Stomach (tissue), 9 donors: ENCODE data around the gene NDUFV1. TPM values are rescaled to one million over a fixed set of nuclear protein-coding genes. Genes with fewer than 3 reads are reported as not detected.
"Not testable (repeated sequence)": the region's sequence is repeated elsewhere in the genome, so short reads cannot be mapped to it uniquely, and the experiment has no call there.

Experiments
- DNase-seq, 2 donors: peaks; one replicate each; pipeline versions ENCODE4 v3.0.0 to v3.0.0-alpha.2; 2013 to 2019
- H3K27ac ChIP-seq, 5 donors: fragments of 200-600 bp in 4 of 5; sonication (generic) in 4 of 5; one replicate each; pipeline ENCODE4 v1.5.1; 2013 to 2019; ENCODE audit warnings: mild to moderate bottlenecking in 1 of 5, moderate library complexity in 1 of 5
- H3K27me3 ChIP-seq, 3 donors: fragments of 200-600 bp; sonication (generic); one replicate each; pipeline ENCODE4 v1.5.1; 2017 to 2019; ENCODE audit warnings: mixed run types in 1 of 3
- H3K36me3 ChIP-seq, 4 donors: fragments of 200-600 bp; sonication (generic); 1 replicate in 3 of 4; 2 replicates in 1 of 4; pipeline ENCODE4 v1.5.1; 2016 to 2019
- H3K4me1 ChIP-seq, 4 donors: fragments of 200-600 bp; sonication (generic); one replicate each; pipeline ENCODE4 v1.5.1; 2016 to 2019
- H3K4me3 ChIP-seq, 4 donors: fragments of 200-600 bp; sonication (generic) in 3 of 4; one replicate each; pipeline ENCODE4 v1.5.1; 2016 to 2019; ENCODE audit warnings: mild to moderate bottlenecking in 1 of 4
- H3K9me3 ChIP-seq, 4 donors: fragments of 200-600 bp; sonication (generic); one replicate each; pipeline ENCODE4 v1.5.1; 2016 to 2019
- CTCF ChIP-seq, 7 experiments: fragments of 450-650 bp in 4 of 7; fragments of 200-600 bp in 3 of 7; sonication (generic) in 3 of 7; IDR thresholded peaks; one replicate each; pipeline ENCODE4 v1.5.1; 2016 to 2019; ENCODE audit warnings: antibody characterized with exemption in 7 of 7, control low read depth in 2 of 7, mild to moderate bottlenecking in 1 of 7
- EP300 ChIP-seq: sonication (generic); formaldehyde crosslinking; IDR thresholded peaks from one replicate; pipeline ENCODE4 v1.6.1; 2017; ENCODE audit warnings: antibody characterized with exemption
- POLR2A ChIP-seq, 4 donors: fragments of 450-650 bp; IDR thresholded peaks; one replicate each; pipeline ENCODE4 v1.6.1; 2016; ENCODE audit warnings: antibody characterized with exemption in 4 of 4, control low read depth in 2 of 4, mild to moderate bottlenecking in 1 of 4, moderate library complexity in 1 of 4
- POLR2AphosphoS5 ChIP-seq, 3 donors: sonication (generic); formaldehyde crosslinking; IDR thresholded peaks; one replicate each; pipeline ENCODE4 v1.6.1; 2016; ENCODE audit warnings: antibody characterized with exemption in 3 of 3
- WGBS, 5 donors: extraction: QIAGEN DNeasy Blood & Tissue Kit in 3 of 5; methylation state at CpG; one replicate each; pipeline versions ENCODE4 v1.1.5 to v1.1.7; 2013 to 2018; 5-methylcytosine and 5-hydroxymethylcytosine counted together
- intact Hi-C: fragments of 100-400 bp; cut with DNase I; formaldehyde crosslinking; loops from one replicate; pipeline ENCODE4 v1.15.1; 2023; ENCODE audit warnings: low total_unique reads
- polyA plus RNA-seq, 3 donors: library from polyadenylated mRNA; stranded (reverse); fragments of 200-250 nt; gene quantifications; one replicate each; pipeline ENCODE4 v1.2.3, GENCODE V29; 2013
- total RNA-seq, 5 donors: library from RNA; depleted of rRNA; stranded (reverse); fragments of >200 nt; gene quantifications; one replicate each; pipeline versions ENCODE4 v1.1.0 to v1.2.3, GENCODE V29; 2014 to 2016
- donor health status: healthy with polysubstance abuse.
- donor health status: Bipolar disorder and iron deficiency.
- donor health status: healthy.

Gene NDUFV1
- total and polyA plus RNA-seq, 8 donors, result 148 to 806 (median 200) TPM

- Histone ChIP-seq H3K36me3 (no peaks in the 10 kb centered on the region), H3K4me1 (peaks cover 0 to 32% (median 15%) of the 10 kb centered on the region in 4 donors), H3K9me3 (no peaks in the 10 kb centered on the region), H3K27ac (no peak overlapping the region), H3K27me3 (peaks cover 0 to 8% (median 0%) of the 10 kb centered on the region in 3 donors), H3K4me3 (no peak overlapping the region)
- intact Hi-C loops, result no loop called here
- TF ChIP-seq POLR2AphosphoS5 (IDR thresholded peaks at IDR 0.05) (no peak), CTCF (IDR thresholded peaks at IDR 0.05) (no peak), EP300 (no peak), POLR2A (IDR thresholded peaks at IDR 0.05) (no peak)
- WGBS, 5 donors, result 69 to 86% (median 75%) methylated on average over 10 of the region's 10 CpGs
- DNase-seq, result no peak
These were observed 43.6 kb upstream of the NDUFV1 start for GRCh38 chr11:67562963-67563704.

DNA sequence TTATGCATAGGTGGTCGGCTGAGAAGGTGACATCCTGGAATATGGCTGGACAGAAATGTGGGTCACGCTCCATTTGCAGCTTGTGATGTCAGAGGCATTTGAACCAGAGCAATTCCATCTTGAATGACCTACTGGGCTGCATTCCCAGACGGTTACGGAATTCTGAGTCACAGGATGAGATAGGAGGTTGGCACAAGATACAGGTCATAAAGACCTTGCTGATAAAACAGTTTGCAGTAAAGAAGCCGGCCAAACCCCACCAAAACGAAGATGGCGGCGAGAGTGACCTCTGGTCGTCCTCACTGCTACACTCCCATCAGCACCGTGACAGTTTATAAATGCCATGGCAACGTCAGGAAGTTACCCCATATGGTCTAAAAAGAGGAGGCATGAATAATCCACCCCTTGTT lies 43.0 kb upstream of the NDUFV1 start:
- peak in 1 of 3 donors; percentile 20 for TF ChIP-seq POLR2AphosphoS5 (IDR thresholded peaks at IDR 0.05)
- intact Hi-C loops, H3K27me3 ChIP-seq, H3K27ac ChIP-seq, H3K4me3 ChIP-seq, H3K36me3 ChIP-seq, H3K9me3 ChIP-seq: not testable (repeated sequence)
- WGBS, 5 donors, result 48 to 57% (median 49%) methylated on average over 11 of the region's 11 CpGs
- H3K4me1 ChIP-seq, result peaks cover 0 to 26% (median 10%) of the 10 kb centered on the region in 4 donors
- DNase-seq, result peak; percentile 52 to 67

DNA sequence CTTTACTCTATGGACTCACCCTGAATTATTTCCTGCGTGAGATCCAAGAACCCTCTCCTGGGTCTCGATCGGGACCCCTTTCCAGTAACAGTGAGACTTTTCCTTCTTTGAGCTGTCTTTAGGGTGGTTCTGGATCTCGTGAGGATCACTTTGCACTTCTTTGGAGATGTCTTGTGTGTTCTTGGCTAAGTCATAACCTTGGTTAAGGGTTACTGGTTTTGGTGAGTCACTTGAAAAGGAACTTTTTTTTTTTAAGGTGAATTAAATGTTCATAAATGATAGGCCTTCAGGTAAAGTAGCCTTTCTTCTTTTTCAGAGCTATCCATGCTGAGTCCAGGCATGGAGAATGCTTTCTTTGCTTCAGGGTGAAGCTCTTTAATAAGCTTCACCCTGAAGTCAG lies 42.5 kb upstream of the NDUFV1 start:
- H3K9me3 ChIP-seq, result no peaks in the 10 kb centered on the region
- intact Hi-C loops, result no loop called here
- WGBS, 5 donors, result 82 to 93% (median 91%) methylated on average over 4 of the region's 4 CpGs
- TF ChIP-seq CTCF (IDR thresholded peaks at IDR 0.05) (no peak), POLR2A (IDR thresholded peaks at IDR 0.05) (no peak), EP300 (no peak), POLR2AphosphoS5 (IDR thresholded peaks at IDR 0.05) (no peak)
- H3K27ac ChIP-seq, result no peak overlapping the region
- no peak overlapping the region for H3K4me3 ChIP-seq
- peaks cover 0 to 3% (median 0%) of the 10 kb centered on the region in 3 donors for H3K27me3 ChIP-seq
- H3K36me3 ChIP-seq, result no peaks in the 10 kb centered on the region
- H3K4me1 ChIP-seq, result peaks cover 0 to 21% (median 6%) of the 10 kb centered on the region in 4 donors
- DNase-seq, result no peak

- Histone ChIP-seq H3K27me3 (peaks cover 0 to 12% (median 0%) of the 10 kb centered on the region in 3 donors), H3K9me3 (no peaks in the 10 kb centered on the region), H3K27ac (no peak overlapping the region), H3K4me3 (no peak overlapping the region), H3K4me1 (peaks cover 0 to 6% (median 1%) of the 10 kb centered on the region in 4 donors), H3K36me3 (no peaks in the 10 kb centered on the region)
- intact Hi-C loops, result no loop called here
- no peak for DNase-seq
- 51 to 63% (median 61%) methylated on average over 6 of the region's 6 CpGs for WGBS, 5 donors
- TF ChIP-seq POLR2A (IDR thresholded peaks at IDR 0.05) (no peak), POLR2AphosphoS5 (IDR thresholded peaks at IDR 0.05) (no peak), CTCF (IDR thresholded peaks at IDR 0.05) (no peak), EP300 (no peak)
These were observed 35.3 kb upstream of the NDUFV1 start for GRCh38 chr11:67571443-67571842.

GRCh38 chr11:67572305-67572704 lies 34.4 kb upstream of the NDUFV1 start:
- peaks cover 0 to 21% (median 0%) of the 10 kb centered on the region in 3 donors for H3K27me3 ChIP-seq
- no peaks in the 10 kb centered on the region for H3K9me3 ChIP-seq
- peaks cover 0 to 6% (median 2%) of the 10 kb centered on the region in 4 donors for H3K4me1 ChIP-seq
- WGBS, 5 donors, result 16 to 31% (median 24%) methylated on average over 5 of the region's 5 CpGs
- H3K36me3 ChIP-seq, result no peaks in the 10 kb centered on the region
- DNase-seq, result no peak
- no peak overlapping the region for H3K27ac ChIP-seq
- intact Hi-C loops, result no loop called here
- no peak overlapping the region for H3K4me3 ChIP-seq
- TF ChIP-seq POLR2AphosphoS5 (IDR thresholded peaks at IDR 0.05), result no peak
- no peak for TF ChIP-seq EP300
- TF ChIP-seq CTCF (IDR thresholded peaks at IDR 0.05), result no peak
- TF ChIP-seq POLR2A (IDR thresholded peaks at IDR 0.05), result no peak
